Measurements from ENCODE around the gene RNLS.

RNLS gene

DNA sequence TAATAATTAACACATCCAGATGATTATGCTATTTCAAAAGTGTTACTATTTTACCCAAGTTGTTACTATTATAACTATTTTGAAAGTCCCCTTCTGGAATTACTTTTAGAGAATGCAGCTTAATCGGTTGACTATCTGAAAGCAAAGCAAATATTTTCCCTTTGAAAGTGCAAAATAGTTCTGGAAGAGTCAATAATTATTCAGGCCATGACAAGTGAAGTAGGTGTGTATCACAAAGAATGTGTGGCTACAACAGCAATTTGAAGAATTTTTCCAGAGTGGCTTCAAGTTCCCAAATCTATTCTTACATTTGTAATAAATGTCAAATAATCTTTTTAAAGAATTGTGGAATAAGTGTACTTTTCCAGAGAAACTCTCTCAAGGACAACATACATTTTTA is 42.8 kb downstream of the RNLS start:
- TF ChIP-seq SIN3A (IDR thresholded peaks at IDR 0.05; ENCODE audit: borderline replicate concordance, insufficient read depth, low read length) (no peak), POLR2AphosphoS5 (IDR thresholded peaks at IDR 0.05; ENCODE audit: low read depth, low read length) (no peak), TAF1 (IDR thresholded peaks at IDR 0.05; ENCODE audit: borderline replicate concordance, insufficient read depth, low read length) (no peak), FOXP2 (optimal IDR thresholded peaks at IDR 0.05; ENCODE audit: borderline replicate concordance, extremely low read depth, extremely low read length, insufficient read depth) (no peak)
- TF ChIP-seq, protein P1, sequence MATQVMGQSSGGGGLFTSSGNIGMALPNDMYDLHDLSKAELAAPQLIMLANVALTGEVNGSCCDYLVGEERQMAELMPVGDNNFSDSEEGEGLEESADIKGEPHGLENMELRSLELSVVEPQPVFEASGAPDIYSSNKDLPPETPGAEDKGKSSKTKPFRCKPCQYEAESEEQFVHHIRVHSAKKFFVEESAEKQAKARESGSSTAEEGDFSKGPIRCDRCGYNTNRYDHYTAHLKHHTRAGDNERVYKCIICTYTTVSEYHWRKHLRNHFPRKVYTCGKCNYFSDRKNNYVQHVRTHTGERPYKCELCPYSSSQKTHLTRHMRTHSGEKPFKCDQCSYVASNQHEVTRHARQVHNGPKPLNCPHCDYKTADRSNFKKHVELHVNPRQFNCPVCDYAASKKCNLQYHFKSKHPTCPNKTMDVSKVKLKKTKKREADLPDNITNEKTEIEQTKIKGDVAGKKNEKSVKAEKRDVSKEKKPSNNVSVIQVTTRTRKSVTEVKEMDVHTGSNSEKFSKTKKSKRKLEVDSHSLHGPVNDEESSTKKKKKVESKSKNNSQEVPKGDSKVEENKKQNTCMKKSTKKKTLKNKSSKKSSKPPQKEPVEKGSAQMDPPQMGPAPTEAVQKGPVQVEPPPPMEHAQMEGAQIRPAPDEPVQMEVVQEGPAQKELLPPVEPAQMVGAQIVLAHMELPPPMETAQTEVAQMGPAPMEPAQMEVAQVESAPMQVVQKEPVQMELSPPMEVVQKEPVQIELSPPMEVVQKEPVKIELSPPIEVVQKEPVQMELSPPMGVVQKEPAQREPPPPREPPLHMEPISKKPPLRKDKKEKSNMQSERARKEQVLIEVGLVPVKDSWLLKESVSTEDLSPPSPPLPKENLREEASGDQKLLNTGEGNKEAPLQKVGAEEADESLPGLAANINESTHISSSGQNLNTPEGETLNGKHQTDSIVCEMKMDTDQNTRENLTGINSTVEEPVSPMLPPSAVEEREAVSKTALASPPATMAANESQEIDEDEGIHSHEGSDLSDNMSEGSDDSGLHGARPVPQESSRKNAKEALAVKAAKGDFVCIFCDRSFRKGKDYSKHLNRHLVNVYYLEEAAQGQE (IDR thresholded peaks at IDR 0.05; ENCODE audit: insufficient read depth in 1 of 2, low read depth in 2 of 2, low read length in 2 of 2), result no peak

DNA sequence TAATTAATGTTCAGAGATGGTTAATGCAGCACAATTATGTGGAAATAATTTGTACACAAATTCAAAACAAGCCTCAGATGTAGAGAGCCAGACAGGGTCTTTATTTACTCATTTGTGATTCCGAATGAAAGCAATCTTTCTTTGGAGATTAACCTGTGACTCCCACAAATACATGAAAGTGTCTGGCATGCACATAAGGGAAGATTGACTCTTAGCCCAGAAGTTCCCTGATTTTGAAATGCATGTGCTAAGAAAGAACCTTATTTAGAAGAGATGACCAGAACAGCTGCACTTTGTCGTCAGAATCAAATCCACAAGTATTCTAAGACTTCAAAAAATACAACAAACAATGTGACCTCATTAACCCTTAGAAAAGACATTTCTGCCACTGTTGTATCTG is 45.1 kb downstream of the RNLS start:
- TF ChIP-seq POLR2AphosphoS5 (IDR thresholded peaks at IDR 0.05; ENCODE audit: low read depth, low read length), result no peak
- TF ChIP-seq FOXP2 (optimal IDR thresholded peaks at IDR 0.05; ENCODE audit: borderline replicate concordance, extremely low read depth, extremely low read length, insufficient read depth), result no peak
- TF ChIP-seq TAF1 (IDR thresholded peaks at IDR 0.05; ENCODE audit: borderline replicate concordance, insufficient read depth, low read length), result no peak
- TF ChIP-seq SIN3A (IDR thresholded peaks at IDR 0.05; ENCODE audit: borderline replicate concordance, insufficient read depth, low read length), result no peak
- TF ChIP-seq, protein P1 (IDR thresholded peaks at IDR 0.05; ENCODE audit: insufficient read depth in 1 of 2, low read depth in 2 of 2, low read length in 2 of 2), result no peak

DNA sequence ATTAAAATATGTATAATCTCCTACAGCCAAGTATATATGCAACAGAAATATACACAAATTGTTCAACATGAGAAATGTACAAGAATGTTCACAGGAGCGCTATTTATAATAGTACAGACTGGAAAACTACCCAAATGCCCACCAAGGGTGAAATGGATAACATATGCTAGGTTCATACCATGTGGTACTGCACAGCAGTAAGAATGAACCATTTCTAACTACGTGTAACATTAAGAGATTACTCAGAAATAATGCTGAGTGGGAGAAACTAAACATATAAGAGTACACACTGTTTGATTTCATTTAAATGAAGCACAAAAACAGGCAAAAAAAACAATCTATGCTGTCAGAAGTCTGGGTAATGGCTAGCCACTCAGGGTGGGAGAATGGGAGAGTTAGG is 45.8 kb downstream of the RNLS start:
- no peak for TF ChIP-seq TAF1 (IDR thresholded peaks at IDR 0.05; ENCODE audit: borderline replicate concordance, insufficient read depth, low read length)
- TF ChIP-seq, protein P1 (IDR thresholded peaks at IDR 0.05; ENCODE audit: insufficient read depth in 1 of 2, low read depth in 2 of 2, low read length in 2 of 2), result no peak
- no peak for TF ChIP-seq FOXP2 (optimal IDR thresholded peaks at IDR 0.05; ENCODE audit: borderline replicate concordance, extremely low read depth, extremely low read length, insufficient read depth)
- no peak for TF ChIP-seq POLR2AphosphoS5 (IDR thresholded peaks at IDR 0.05; ENCODE audit: low read depth, low read length)
- TF ChIP-seq SIN3A (IDR thresholded peaks at IDR 0.05; ENCODE audit: borderline replicate concordance, insufficient read depth, low read length), result no peak

DNA sequence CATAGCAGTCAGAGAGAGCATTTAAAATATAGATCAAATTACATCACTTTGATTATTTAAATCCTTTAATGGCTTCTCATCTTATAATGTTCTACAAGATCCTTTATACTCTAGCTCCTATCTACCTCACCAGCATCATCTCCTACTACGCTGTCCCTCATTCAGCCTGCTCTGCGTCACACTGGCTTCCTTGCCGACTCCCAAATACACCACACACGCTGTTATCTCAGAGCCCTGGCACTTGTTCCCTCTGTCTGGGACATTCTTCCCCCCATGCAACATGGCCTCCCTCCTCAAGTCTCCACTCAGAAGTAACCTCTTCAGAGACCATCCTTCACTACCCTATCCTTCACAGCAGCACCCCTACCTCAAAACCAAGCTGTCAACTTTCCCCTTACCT is 46.7 kb downstream of the RNLS start:
- TF ChIP-seq TAF1 (IDR thresholded peaks at IDR 0.05; ENCODE audit: borderline replicate concordance, insufficient read depth, low read length) (no peak), POLR2AphosphoS5 (IDR thresholded peaks at IDR 0.05; ENCODE audit: low read depth, low read length) (no peak), FOXP2 (optimal IDR thresholded peaks at IDR 0.05; ENCODE audit: borderline replicate concordance, extremely low read depth, extremely low read length, insufficient read depth) (no peak), SIN3A (IDR thresholded peaks at IDR 0.05; ENCODE audit: borderline replicate concordance, insufficient read depth, low read length) (no peak)
- TF ChIP-seq, protein P1 (IDR thresholded peaks at IDR 0.05; ENCODE audit: insufficient read depth in 1 of 2, low read depth in 2 of 2, low read length in 2 of 2), result no peak

All from PFSK-1 (cell line).